Measurements from ENCODE around the gene FOXP1. TPM values are rescaled to one million over a fixed set of nuclear protein-coding genes. Genes with fewer than 3 reads are reported as not detected.

The FOXP1 gene
- total RNA-seq, 2 experiments from 2014 or later: 116 to 131 TPM

DNA sequence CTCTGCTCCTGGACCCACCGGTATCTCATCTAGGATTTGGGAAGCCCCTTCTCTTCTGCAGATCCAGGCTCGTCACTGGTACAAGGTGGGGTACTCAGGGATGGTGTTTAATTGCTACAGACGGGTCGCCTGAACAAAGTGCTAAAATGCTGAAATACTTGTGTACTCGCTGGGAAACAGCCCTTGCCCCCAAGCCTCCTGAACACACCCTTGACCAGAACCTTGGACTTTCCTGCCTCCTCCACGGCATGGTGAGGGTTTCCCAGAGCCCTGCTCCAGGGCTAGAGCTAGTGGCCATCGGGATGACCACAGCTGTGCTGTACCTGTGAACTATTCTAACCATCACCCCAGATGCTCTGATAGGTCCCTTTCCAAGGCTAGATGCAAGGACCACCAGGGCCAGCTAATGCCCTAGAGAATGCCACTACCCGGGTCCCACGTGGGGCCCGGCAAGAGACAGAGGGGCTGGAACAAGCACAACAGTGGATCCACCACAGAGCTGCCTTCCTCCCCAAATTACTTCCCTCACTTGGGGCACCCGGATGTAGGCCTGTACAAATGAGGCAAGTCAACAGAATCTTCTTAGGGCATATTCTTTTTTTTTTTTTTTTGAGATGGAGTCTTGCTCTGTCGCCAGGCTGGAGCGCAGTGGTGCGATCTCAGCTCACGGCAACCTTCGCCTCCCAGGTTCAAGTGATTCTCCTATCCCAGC is 267.3 kb downstream of the FOXP1 start:
- ChIA-PET POLR2A (no interaction called here), CTCF (interaction anchor here (0.5 kb wide), 1 partner anchor 123 kb away, joined by 3 read pairs; no protein-coding TSS in a partner anchor)
- no peaks in the 10 kb centered on the region for H3K27me3 Mint-ChIP-seq
- no peak for DNase-seq
- no peaks in the 10 kb centered on the region for H3K9me3 Mint-ChIP-seq
- no peak overlapping the region for H3K27ac Mint-ChIP-seq
- peaks cover 3% of the 10 kb centered on the region for H3K36me3 Mint-ChIP-seq (ENCODE audit: low read depth)
- H3K4me1 Mint-ChIP-seq: peaks cover 12% of the 10 kb centered on the region
- H3K4me3 Mint-ChIP-seq: no peak overlapping the region

DNA sequence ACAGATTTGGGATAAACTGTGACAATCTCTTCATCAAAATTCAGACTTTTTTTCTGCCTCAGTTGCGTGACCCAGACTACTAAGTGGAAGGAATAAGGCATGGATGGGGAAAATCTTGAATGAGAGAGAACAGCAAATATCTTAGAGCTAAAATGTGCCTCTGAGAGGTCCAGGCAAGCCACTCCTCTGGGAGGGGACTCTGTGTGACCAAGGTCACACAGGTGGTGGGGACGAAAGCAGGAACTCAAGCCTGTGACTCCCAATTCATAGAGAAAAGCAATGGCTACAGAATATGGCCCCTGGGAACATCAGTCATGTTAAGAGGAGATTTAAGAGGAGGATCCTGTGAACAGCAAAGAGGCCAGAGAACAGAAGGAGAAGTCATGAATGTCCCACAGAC is 268.1 kb downstream of the FOXP1 start:
- POLR2A ChIA-PET: no interaction called here
- Mint-ChIP-seq H3K4me3 (no peak overlapping the region), H3K9me3 (no peaks in the 10 kb centered on the region), H3K4me1 (peaks cover 14% of the 10 kb centered on the region), H3K27ac (no peak overlapping the region), H3K36me3 (ENCODE audit: low read depth) (peaks cover 5% of the 10 kb centered on the region), H3K27me3 (no peaks in the 10 kb centered on the region)
- CTCF ChIA-PET: no interaction called here
- no peak for DNase-seq

DNA sequence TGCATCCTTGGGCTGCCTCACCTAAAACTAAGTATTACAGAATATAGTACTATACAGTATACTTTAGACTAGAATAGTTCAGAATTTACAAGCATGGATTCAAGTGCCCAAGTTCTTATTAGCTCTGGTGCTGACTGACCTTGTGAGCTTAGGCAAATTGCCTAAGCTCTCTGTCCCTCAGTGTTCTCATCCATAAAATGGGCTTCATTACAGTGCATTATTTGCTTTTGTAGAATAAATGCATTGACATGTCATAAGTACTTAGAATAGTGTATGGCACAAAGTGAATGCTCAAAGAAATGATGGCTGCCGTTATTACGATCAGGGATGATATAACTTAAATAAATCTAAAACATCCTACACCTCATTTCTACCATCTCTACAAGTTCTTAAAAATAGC is 269.7 kb downstream of the FOXP1 start:
- no peak for DNase-seq
- Mint-ChIP-seq H3K9me3 (no peaks in the 10 kb centered on the region), H3K27ac (no peak overlapping the region), H3K36me3 (ENCODE audit: low read depth) (peaks cover 7% of the 10 kb centered on the region), H3K4me1 (peaks cover 29% of the 10 kb centered on the region), H3K27me3 (no peaks in the 10 kb centered on the region), H3K4me3 (no peak overlapping the region)
- ChIA-PET CTCF (interaction anchor here (0.7 to 1.2 kb wide), 2 partner anchors 15 to 549 kb away, joined by 3 to 4 read pairs; no protein-coding TSS in a partner anchor), POLR2A (no interaction called here)

DNA sequence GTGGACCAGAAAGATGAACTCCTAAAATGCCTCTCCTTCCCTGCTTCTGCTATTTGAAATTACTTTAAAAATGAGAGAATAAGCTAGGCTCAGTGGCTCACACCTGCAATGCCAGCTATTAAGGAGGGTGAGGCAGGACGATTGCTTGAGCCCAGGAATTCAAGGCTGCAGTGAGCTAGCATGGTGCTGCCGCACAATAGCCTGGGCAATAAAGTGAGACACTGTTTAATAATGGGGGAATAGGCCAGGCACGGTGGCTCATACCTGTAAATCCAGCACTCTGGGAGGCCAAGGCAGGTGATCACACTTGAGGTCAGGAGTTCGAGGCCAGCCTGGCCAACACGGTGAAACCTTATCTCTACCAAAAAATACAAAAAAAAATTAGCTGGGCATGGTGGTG is 271.1 kb downstream of the FOXP1 start:
- no peak for DNase-seq
- Mint-ChIP-seq H3K9me3 (no peaks in the 10 kb centered on the region), H3K27ac (no peak overlapping the region), H3K36me3 (ENCODE audit: low read depth) (peaks cover 7% of the 10 kb centered on the region), H3K4me3 (no peak overlapping the region), H3K4me1 (peaks cover 34% of the 10 kb centered on the region), H3K27me3 (no peaks in the 10 kb centered on the region)
- CTCF ChIA-PET: interaction anchor here (1.3 to 2.0 kb wide), 3 partner anchors 19 to 85 kb away, joined by 3 to 4 read pairs (median 4); no protein-coding TSS in a partner anchor
- POLR2A ChIA-PET: no interaction called here

DNA sequence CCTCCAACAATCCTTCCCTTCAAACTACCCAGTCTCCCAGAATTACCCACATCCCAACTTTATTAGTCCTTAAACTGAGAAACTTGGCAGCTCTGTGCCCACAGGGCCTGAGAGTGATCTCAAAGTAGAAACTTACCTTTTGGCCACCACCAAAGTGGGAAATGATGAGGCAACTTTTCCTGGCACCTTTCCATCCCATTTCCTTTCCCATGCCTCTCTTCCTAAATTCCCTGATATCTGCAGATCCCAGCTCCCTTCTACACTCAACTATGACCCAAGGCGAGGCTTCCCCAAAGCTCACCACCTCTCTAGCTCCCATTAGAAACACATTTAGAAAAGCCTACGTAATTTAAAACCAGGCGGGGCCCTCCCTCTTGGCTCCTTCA is 271.9 kb downstream of the FOXP1 start:
- peaks cover 35% of the 10 kb centered on the region for H3K4me1 Mint-ChIP-seq
- peaks cover 7% of the 10 kb centered on the region for H3K36me3 Mint-ChIP-seq (ENCODE audit: low read depth)
- no peak overlapping the region for H3K27ac Mint-ChIP-seq
- H3K27me3 Mint-ChIP-seq: peaks cover 2% of the 10 kb centered on the region
- no peak overlapping the region for H3K4me3 Mint-ChIP-seq
- POLR2A ChIA-PET: no interaction called here
- H3K9me3 Mint-ChIP-seq: no peaks in the 10 kb centered on the region
- CTCF ChIA-PET: interaction anchor here (0.9 to 2.0 kb wide), 4 partner anchors 20 to 86 kb away, joined by 3 to 4 read pairs (median 4); no protein-coding TSS in a partner anchor
- DNase-seq: no peak

DNA sequence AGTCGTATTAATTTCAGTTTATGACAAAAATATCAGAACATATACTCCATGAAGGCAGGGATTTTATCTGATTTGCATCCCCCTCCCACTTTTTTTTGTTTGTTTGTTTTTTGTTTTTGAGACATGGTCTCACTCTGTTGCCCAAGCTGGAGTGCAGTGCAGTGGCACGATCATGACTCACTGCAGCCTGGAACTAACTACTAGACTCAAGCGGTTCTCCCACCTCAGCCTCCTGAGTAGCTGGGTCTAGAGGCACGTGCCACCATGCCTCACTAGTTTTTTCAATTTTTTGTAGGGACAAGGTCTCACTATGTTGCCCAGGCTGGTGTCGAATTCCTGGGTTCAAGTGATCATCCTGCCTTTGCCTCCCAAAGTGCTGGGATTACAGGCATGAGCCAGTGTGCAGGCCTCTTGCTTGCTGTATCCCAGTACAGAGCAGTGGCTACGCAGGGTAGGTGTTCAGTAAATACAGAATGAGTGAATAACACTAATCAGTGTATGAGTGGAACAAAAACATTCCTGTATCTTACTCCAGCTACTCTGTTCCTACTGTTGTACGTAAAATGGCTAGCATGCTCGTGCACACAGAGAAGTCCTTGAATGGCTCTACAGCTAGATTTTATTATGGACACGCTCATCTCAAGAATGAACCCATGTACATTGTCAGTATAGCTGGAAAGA is 272.4 kb downstream of the FOXP1 start:
- H3K4me3 Mint-ChIP-seq: no peak overlapping the region
- H3K27ac Mint-ChIP-seq: no peak overlapping the region
- no peak for DNase-seq
- H3K9me3 Mint-ChIP-seq: no peaks in the 10 kb centered on the region
- ChIA-PET CTCF (interaction anchor here (0.9 to 2.0 kb wide), 3 partner anchors 23 to 86 kb away, joined by 3 to 4 read pairs (median 4); no protein-coding TSS in a partner anchor), POLR2A (no interaction called here)
- H3K27me3 Mint-ChIP-seq: peaks cover 2% of the 10 kb centered on the region
- peaks cover 35% of the 10 kb centered on the region for H3K4me1 Mint-ChIP-seq
- H3K36me3 Mint-ChIP-seq (ENCODE audit: low read depth): peaks cover 7% of the 10 kb centered on the region

DNA sequence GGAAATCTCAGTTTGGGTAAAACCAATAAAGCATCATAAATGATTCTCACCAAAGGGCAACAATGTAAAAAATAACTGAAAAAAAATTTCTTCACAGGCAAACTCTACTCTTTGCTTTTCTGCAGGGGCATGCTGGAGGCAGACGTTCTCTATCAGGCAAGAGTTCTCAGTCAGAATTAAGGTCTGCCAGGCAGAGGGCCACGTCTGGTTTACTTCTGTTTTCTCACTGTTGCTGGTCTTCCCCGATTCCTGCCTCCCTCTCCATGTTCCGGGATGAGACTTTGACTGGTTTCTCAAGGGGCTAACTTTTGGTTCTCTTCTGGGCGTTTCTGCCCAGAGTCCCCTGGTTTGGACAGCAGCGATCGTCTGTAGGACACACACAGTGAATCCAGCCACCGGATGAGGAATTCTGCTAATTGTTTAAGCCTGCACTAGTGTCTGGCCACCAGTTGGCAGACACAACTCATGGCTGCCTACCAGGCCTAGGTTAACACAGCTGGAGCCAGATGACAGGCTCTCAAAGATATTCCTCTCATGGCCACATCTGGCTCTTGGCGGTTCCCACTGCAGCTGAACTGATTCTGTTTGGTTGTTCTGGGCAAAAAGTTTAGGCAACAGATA is 273.1 kb downstream of the FOXP1 start:
- Mint-ChIP-seq H3K4me1 (peaks cover 38% of the 10 kb centered on the region), H3K27ac (peak overlapping the region; percentile 76), H3K4me3 (no peak overlapping the region), H3K9me3 (no peaks in the 10 kb centered on the region), H3K36me3 (ENCODE audit: low read depth) (peaks cover 7% of the 10 kb centered on the region), H3K27me3 (peaks cover 2% of the 10 kb centered on the region)
- ChIA-PET CTCF (no interaction called here), POLR2A (no interaction called here)
- no peak for DNase-seq

DNA sequence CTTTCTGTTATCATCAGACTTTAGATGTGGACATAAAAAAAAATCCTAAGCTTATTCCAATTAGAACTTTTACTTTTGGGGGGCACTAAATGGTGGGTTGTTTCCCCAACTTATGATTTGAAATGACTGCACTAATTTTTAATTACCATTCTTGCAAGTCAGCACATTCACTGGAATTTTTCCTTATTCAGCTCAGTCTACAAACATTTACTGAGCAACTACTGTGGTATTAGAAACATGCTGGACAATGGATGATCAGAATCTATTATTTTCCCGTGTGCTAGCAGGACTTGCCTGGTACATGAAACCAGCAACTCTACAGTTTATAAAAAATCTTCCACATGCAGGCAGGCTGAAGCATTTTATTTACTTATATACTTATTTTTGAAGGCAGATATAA is 273.6 kb downstream of the FOXP1 start:
- DNase-seq: no peak
- CTCF ChIA-PET: interaction anchor here (0.6 kb wide), 1 partner anchor 319 kb away, joined by 3 read pairs; no protein-coding TSS in a partner anchor
- no peaks in the 10 kb centered on the region for H3K9me3 Mint-ChIP-seq
- H3K27ac Mint-ChIP-seq: peak overlapping the region; percentile 76
- no peak overlapping the region for H3K4me3 Mint-ChIP-seq
- peaks cover 44% of the 10 kb centered on the region for H3K4me1 Mint-ChIP-seq
- peaks cover 2% of the 10 kb centered on the region for H3K27me3 Mint-ChIP-seq
- POLR2A ChIA-PET: no interaction called here
- peaks cover 7% of the 10 kb centered on the region for H3K36me3 Mint-ChIP-seq (ENCODE audit: low read depth)

DNA sequence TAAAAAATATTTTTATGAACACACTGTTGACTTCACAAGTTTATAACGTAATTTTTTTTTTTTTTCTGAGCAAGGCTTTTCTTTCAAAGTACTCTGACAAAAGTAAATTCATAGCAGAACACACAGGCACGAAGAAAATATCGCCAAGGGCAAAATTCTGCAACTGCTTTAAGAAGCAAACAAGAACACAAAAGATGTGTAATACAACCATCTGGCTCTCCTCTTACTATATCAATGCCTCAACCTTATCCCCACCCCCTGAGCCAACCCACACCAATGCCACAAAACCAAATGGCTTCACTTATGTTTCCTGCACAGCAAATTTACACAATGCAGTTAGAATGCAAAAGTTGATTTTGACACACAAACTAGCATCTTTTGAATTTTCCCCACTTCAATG is 274.2 kb downstream of the FOXP1 start:
- ChIA-PET POLR2A (no interaction called here), CTCF (interaction anchor here (0.6 to 1.3 kb wide), 2 partner anchors 9 to 319 kb away, joined by 3 read pairs; no protein-coding TSS in a partner anchor)
- H3K4me3 Mint-ChIP-seq: peak overlapping the region; percentile 7
- peak; percentile 64 for DNase-seq
- H3K27me3 Mint-ChIP-seq: peaks cover 2% of the 10 kb centered on the region
- peaks cover 7% of the 10 kb centered on the region for H3K36me3 Mint-ChIP-seq (ENCODE audit: low read depth)
- H3K27ac Mint-ChIP-seq: peak overlapping the region; percentile 76
- no peaks in the 10 kb centered on the region for H3K9me3 Mint-ChIP-seq
- peaks cover 48% of the 10 kb centered on the region for H3K4me1 Mint-ChIP-seq

DNA sequence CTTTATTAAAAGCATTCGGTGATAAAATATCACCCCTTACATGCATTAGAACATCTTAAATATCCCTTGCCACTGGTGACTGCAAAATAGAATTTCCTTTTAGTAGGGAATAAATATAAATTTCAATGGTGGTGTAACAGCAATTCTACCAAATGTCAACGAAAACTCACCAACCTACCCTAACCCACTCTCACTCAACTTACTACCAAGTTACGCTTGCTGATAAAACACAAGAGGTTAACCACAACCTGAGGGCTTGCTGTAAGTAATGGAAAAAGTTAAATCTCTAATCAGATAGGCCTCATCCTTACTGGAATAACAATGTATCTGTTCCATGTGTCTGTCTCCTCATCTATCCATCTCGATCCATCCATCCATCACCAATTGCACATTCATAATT is 274.7 kb downstream of the FOXP1 start:
- no peak overlapping the region for H3K4me3 Mint-ChIP-seq
- peaks cover 53% of the 10 kb centered on the region for H3K4me1 Mint-ChIP-seq
- no peak overlapping the region for H3K27ac Mint-ChIP-seq

DNA sequence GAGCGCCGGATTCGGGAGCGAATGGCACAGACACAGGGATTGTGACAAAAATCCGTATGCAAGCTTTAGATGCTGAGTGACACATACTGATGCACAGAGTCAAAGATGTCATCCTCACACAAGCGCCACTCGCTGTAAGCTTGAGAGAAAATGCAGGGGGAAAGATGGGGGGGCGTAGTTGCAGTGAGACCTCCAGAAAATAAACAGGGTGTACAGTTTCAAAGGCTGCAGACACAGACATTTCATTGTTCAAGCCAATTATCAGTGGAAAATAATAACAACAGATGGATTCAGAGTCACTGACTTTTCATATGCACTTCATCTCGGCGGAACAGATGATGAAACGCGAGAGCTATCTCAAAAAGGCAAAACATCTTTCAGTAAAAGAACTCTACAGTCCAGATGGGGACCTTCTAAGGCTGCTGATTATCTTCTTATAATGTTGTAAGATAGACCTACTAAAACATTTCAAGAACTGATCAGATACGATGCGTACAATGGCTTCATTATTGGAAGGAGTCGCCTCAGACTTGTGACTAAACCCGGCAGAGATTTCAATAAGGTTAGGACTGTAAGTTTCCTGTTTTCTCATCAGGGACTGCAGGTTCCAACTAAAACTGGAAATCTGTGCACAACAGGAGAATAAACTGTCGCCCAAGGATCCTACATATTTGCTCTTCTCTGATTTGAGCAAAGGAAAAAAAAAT is 275.4 kb downstream of the FOXP1 start:
- H3K36me3 Mint-ChIP-seq (ENCODE audit: low read depth): peaks cover 7% of the 10 kb centered on the region
- POLR2A ChIA-PET: interaction anchor here (0.6 kb wide), 1 partner anchor 275 kb away, joined by 5 read pairs; the partner anchor contains the start of gene FOXP1
- no peak overlapping the region for H3K4me3 Mint-ChIP-seq
- DNase-seq: no peak
- H3K9me3 Mint-ChIP-seq: no peaks in the 10 kb centered on the region
- CTCF ChIA-PET: interaction anchor here (0.6 to 1.3 kb wide), 2 partner anchors 8 to 395 kb away, joined by 3 read pairs; no protein-coding TSS in a partner anchor
- H3K4me1 Mint-ChIP-seq: peaks cover 58% of the 10 kb centered on the region
- peaks cover 4% of the 10 kb centered on the region for H3K27me3 Mint-ChIP-seq
- peak overlapping the region; percentile 32 for H3K27ac Mint-ChIP-seq

More for the DNA sequence above, 274.7 kb downstream of the FOXP1 start:
- Mint-ChIP-seq H3K36me3 (ENCODE audit: low read depth) (peaks cover 7% of the 10 kb centered on the region), H3K27me3 (peaks cover 2% of the 10 kb centered on the region), H3K9me3 (no peaks in the 10 kb centered on the region)
- CTCF ChIA-PET: interaction anchor here (0.6 to 1.3 kb wide), 2 partner anchors 8 to 152 kb away, joined by 3 read pairs; no protein-coding TSS in a partner anchor
- POLR2A ChIA-PET: interaction anchor here (0.6 kb wide), 1 partner anchor 274 kb away, joined by 5 read pairs; the partner anchor contains the start of gene FOXP1
- no peak for DNase-seq

Measured in activated CD4-positive, alpha-beta T cell treated with anti-CD3 and anti-CD28 coated beads, Interleukin-2, amount 10 ng/mL, durations not matched to agents 7 days and 5 days (primary cell).